Activated B cell treated with CpG ODN at 0.5 μM for 24 hours (primary cell): ENCODE measurements around the gene G2E3. TPM values are rescaled to one million over a fixed set of nuclear protein-coding genes. Genes with fewer than 3 reads are reported as not detected.
"Not testable (repeated sequence)": the region's sequence is repeated elsewhere in the genome, so short reads cannot be mapped to it uniquely, and the experiment has no call there.

Source experiments
- ATAC-seq: fragments of 200-7000 bp; cut with Tn5 transposase; one replicate; pipeline ENCODE4 v1.10.0; 2021; ENCODE audit warnings: low read depth, mild to moderate bottlenecking, moderate library complexity
- CTCF ChIA-PET: fragments of 350-600 bp; sonication (Branson Sonifier 250); formaldehyde crosslinking; loops from one replicate; lab custom pipeline; 2021; ENCODE audit warnings: antibody characterized with exemption; lab: Charles Lee
- POLR2A ChIA-PET: fragments of 350-600 bp; sonication (Branson Sonifier 250); formaldehyde crosslinking; loops from one replicate; lab custom pipeline; 2021; ENCODE audit warnings: antibody characterized with exemption; lab: Charles Lee
- DNase-seq: peaks from one replicate; pipeline ENCODE4 v3.0.0; 2022
- H3K27ac Mint-ChIP-seq: one replicate; pipeline ENCODE4 v1.8.0; 2020; ENCODE audit warnings: mixed read lengths
- H3K27me3 Mint-ChIP-seq: one replicate; pipeline ENCODE4 v1.8.0; 2021; ENCODE audit warnings: mixed read lengths
- H3K36me3 Mint-ChIP-seq: one replicate; pipeline ENCODE4 v1.8.0; 2021; ENCODE audit warnings: low read depth, mixed read lengths
- H3K4me1 Mint-ChIP-seq: one replicate; pipeline ENCODE4 v1.8.0; 2021; ENCODE audit warnings: mixed read lengths
- H3K4me3 Mint-ChIP-seq: one replicate; pipeline ENCODE4 v1.8.0; 2020; ENCODE audit warnings: mild to moderate bottlenecking, mixed read lengths
- H3K9me3 Mint-ChIP-seq: one replicate; pipeline ENCODE4 v1.8.0; 2020; ENCODE audit warnings: mixed read lengths
- CTCF ChIP-seq: fragments of 200-600 bp; IDR thresholded peaks from one replicate; pipeline ENCODE4 v1.8.0; 2022; ENCODE audit warnings: antibody characterized with exemption, mild to moderate bottlenecking
- intact Hi-C: fragments of 100-400 bp; cut with micrococcal nuclease; formaldehyde crosslinking; loops from one replicate; pipeline ENCODE4 v1.15.1; 2024
- total RNA-seq: library from RNA; stranded (reverse); gene quantifications from 2 replicates; pipeline ENCODE4 v1.2.3, GENCODE V29; 2022

Gene G2E3
- total RNA-seq, 1 donor from 2014 or later: 32.6 TPM

GRCh38 chr14:30528778-30529642 lies 29.9 kb upstream of the G2E3 start:
- POLR2A ChIA-PET: interaction anchor here (0.6 kb wide), 1 partner anchor 679 kb away, joined by 3 read pairs; the partner anchor contains the start of gene HECTD1
- Mint-ChIP-seq H3K4me1 (no peaks in the 10 kb centered on the region), H3K36me3 (no peaks in the 10 kb centered on the region), H3K27me3 (peaks cover 7% of the 10 kb centered on the region), H3K9me3 (peaks cover 3% of the 10 kb centered on the region), H3K27ac (no peak overlapping the region), H3K4me3 (no peak overlapping the region)
- DNase-seq: no peak
- ATAC-seq: no peak
- CTCF ChIA-PET: no interaction called here
- TF ChIP-seq CTCF: no peak
- intact Hi-C loops: no loop called here

GRCh38 chr14:30532264-30532663 lies 26.7 kb upstream of the G2E3 start:
- Mint-ChIP-seq H3K9me3 (no peaks in the 10 kb centered on the region), H3K27me3 (peaks cover 13% of the 10 kb centered on the region), H3K36me3 (no peaks in the 10 kb centered on the region), H3K4me3 (no peak overlapping the region), H3K27ac (no peak overlapping the region), H3K4me1 (no peaks in the 10 kb centered on the region)
- CTCF ChIA-PET: interaction anchor here (0.8 kb wide), 1 partner anchor 13 kb away, joined by 3 read pairs; no protein-coding TSS in a partner anchor
- ATAC-seq (no peak), DNase-seq (no peak)
- TF ChIP-seq CTCF: no peak
- intact Hi-C loops: no loop called here
- POLR2A ChIA-PET: no interaction called here

GRCh38 chr14:30533126-30533525 lies 25.8 kb upstream of the G2E3 start:
- DNase-seq (no peak), ATAC-seq (no peak)
- POLR2A ChIA-PET: no interaction called here
- no peaks in the 10 kb centered on the region for H3K4me1 Mint-ChIP-seq
- peaks cover 22% of the 10 kb centered on the region for H3K27me3 Mint-ChIP-seq
- no peak overlapping the region for H3K4me3 Mint-ChIP-seq
- CTCF ChIA-PET: no interaction called here
- TF ChIP-seq CTCF: no peak
- H3K9me3 Mint-ChIP-seq: no peaks in the 10 kb centered on the region
- intact Hi-C loops: no loop called here
- H3K36me3 Mint-ChIP-seq: no peaks in the 10 kb centered on the region
- no peak overlapping the region for H3K27ac Mint-ChIP-seq

GRCh38 chr14:30541318-30541717 lies 17.6 kb upstream of the G2E3 start:
- intact Hi-C loops: no loop called here
- peaks cover 29% of the 10 kb centered on the region for H3K27me3 Mint-ChIP-seq
- H3K4me1 Mint-ChIP-seq: no peaks in the 10 kb centered on the region
- ATAC-seq (no peak), DNase-seq (no peak)
- CTCF ChIA-PET: no interaction called here
- POLR2A ChIA-PET: no interaction called here
- no peak overlapping the region for H3K27ac Mint-ChIP-seq
- no peak overlapping the region for H3K4me3 Mint-ChIP-seq
- H3K9me3 Mint-ChIP-seq: no peaks in the 10 kb centered on the region
- TF ChIP-seq CTCF: no peak
- H3K36me3 Mint-ChIP-seq: no peaks in the 10 kb centered on the region

- CTCF ChIA-PET, H3K27ac Mint-ChIP-seq, POLR2A ChIA-PET, DNase-seq, intact Hi-C loops, H3K36me3 Mint-ChIP-seq, ATAC-seq, H3K4me3 Mint-ChIP-seq, H3K4me1 Mint-ChIP-seq, H3K9me3 Mint-ChIP-seq: not testable (repeated sequence)
- peaks cover 24% of the 10 kb centered on the region for H3K27me3 Mint-ChIP-seq
Observed at GRCh38 chr14:30546735-30547134, 12.2 kb upstream of the G2E3 start.
